Mucosa of descending colon (tissue), 3 donors: ENCODE measurements around the gene PCED1B. TPM values are rescaled to one million over a fixed set of nuclear protein-coding genes. Genes with fewer than 3 reads are reported as not detected.
"Not testable (repeated sequence)": the region's sequence is repeated elsewhere in the genome, so short reads cannot be mapped to it uniquely, and the experiment has no call there.

Experiments used
- ATAC-seq: fragments of 200-7000 bp; cut with Tn5 transposase; one replicate; pipeline ENCODE4 v1.9.1; 2020; ENCODE audit warnings: mild to moderate bottlenecking, moderate library complexity
- DNase-seq, 3 donors: peaks; one replicate each; pipeline ENCODE4 v3.0.0-alpha.2; 2020
- H3K36me3 ChIP-seq: fragments of 200-600 bp; one replicate; pipeline ENCODE4 v1.8.0; 2021; ENCODE audit warnings: low read depth, mild to moderate bottlenecking
- H3K4me1 ChIP-seq: fragments of 200-600 bp; one replicate; pipeline ENCODE4 v1.8.0; 2021; ENCODE audit warnings: low read depth, mild to moderate bottlenecking
- H3K4me3 ChIP-seq: fragments of 200-600 bp; one replicate; pipeline ENCODE4 v1.8.0; 2021; ENCODE audit warnings: mild to moderate bottlenecking
- H3K9me3 ChIP-seq: fragments of 200-600 bp; one replicate; pipeline ENCODE4 v1.8.0; 2021; ENCODE audit warnings: mild to moderate bottlenecking
- intact Hi-C, 2 donors: fragments of 100-400 bp; cut with DNase I in 1 of 2; cut with micrococcal nuclease in 1 of 2; formaldehyde crosslinking; loops; one replicate each; pipeline versions ENCODE4 v1.11.0 to v1.11.1; 2022; cut with DNase I, micrococcal nuclease
- total RNA-seq, 3 donors: library from RNA; stranded (reverse); fragmentation: NEBNext Ultra II Directional in 2 of 3; extraction: Animal tissue kit (Norgen Biotek cat#: 25700) in 2 of 3; gene quantifications; one replicate each; pipeline versions ENCODE4 v1.2.1 to v1.2.4, GENCODE V29; 2021 to 2023
- TF ChIP-seq, protein P1 (sequence below): fragments of 200-600 bp; IDR thresholded peaks from one replicate; pipeline ENCODE4 v1.8.0; 2022; ENCODE audit warnings: antibody characterized with exemption, mild to moderate bottlenecking
- donor health status: DM: no; HTN: no; CAD: no; lungs with moderate emphysema.
- donor health status: DM: no; HTN: no; CAD: no.
- donor health status: DM: no; HTN: yes; CAD: no.

Gene PCED1B
- total RNA-seq, 3 donors from 2014 or later, result 2.2 to 4.7 (median 2.9) TPM

DNA sequence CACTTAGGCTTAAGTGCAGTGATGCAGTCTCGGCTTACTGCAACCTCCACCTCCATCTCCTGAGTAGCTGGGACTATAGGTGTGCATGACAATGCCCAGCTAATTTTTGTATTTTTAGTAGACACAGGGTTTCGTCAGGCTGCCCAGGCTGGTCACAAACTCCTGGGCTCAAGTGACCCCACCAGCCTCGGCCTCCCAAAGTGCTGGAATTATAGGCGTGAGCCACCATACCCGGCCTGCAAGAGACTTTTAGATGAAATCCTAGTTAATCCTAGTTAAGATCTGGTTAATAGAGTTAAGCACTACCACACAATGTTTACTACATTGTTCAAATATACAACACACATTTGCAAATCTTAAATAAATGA is 196.8 kb downstream of the PCED1B start:
- TF ChIP-seq, protein P1, sequence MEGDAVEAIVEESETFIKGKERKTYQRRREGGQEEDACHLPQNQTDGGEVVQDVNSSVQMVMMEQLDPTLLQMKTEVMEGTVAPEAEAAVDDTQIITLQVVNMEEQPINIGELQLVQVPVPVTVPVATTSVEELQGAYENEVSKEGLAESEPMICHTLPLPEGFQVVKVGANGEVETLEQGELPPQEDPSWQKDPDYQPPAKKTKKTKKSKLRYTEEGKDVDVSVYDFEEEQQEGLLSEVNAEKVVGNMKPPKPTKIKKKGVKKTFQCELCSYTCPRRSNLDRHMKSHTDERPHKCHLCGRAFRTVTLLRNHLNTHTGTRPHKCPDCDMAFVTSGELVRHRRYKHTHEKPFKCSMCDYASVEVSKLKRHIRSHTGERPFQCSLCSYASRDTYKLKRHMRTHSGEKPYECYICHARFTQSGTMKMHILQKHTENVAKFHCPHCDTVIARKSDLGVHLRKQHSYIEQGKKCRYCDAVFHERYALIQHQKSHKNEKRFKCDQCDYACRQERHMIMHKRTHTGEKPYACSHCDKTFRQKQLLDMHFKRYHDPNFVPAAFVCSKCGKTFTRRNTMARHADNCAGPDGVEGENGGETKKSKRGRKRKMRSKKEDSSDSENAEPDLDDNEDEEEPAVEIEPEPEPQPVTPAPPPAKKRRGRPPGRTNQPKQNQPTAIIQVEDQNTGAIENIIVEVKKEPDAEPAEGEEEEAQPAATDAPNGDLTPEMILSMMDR, result no peak
- Histone ChIP-seq H3K36me3 (no peaks in the 10 kb centered on the region), H3K4me1 (peaks cover 23% of the 10 kb centered on the region), H3K4me3 (no peak overlapping the region), H3K9me3 (no peaks in the 10 kb centered on the region)
- intact Hi-C loops, result no loop called here
- no peak for DNase-seq
- no peak for ATAC-seq

DNA sequence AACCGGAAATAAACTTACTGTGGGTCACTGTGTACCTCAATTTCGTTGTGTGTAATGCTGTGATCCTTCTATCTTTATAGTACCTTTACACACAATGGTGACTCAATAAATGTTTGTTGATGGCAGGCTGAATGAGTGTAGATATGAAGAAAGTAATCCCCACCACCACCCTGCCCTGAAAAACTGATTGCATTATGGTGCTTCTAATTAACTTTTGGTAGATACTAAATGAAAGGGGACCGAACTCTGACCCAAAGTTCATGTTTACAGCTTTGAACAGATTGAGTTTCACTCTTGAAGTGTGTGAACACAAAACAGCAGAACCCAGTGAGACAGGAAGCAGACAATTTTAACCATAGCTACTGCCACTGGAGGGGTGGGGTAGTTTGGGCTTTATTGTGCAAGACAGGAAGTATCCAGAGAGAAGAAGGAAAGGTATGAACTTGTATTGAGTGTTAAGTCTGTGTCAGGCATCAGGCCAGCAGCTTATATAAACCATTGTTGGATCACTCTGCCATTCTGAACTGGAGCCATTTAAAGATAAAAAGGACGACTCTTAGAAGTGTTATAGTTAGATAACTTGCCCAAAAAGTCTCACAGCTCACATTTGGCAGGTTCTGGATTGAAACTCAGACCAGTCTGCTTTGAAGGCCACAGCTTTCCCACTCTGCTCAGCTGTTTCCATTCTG is 197.3 kb downstream of the PCED1B start:
- peaks cover 23% of the 10 kb centered on the region for H3K4me1 ChIP-seq
- no peaks in the 10 kb centered on the region for H3K36me3 ChIP-seq
- intact Hi-C loops, result no loop called here
- peak in 1 of 3 donors; percentile 77 for DNase-seq
- TF ChIP-seq, protein P1, result no peak
- H3K4me3 ChIP-seq, result no peak overlapping the region
- no peaks in the 10 kb centered on the region for H3K9me3 ChIP-seq
- peak; percentile 96 for ATAC-seq

GRCh38 chr12:47277972-47278448 is 198.6 kb downstream of the PCED1B start:
- intact Hi-C loops, result no loop called here
- Histone ChIP-seq H3K9me3 (no peaks in the 10 kb centered on the region), H3K4me1 (peaks cover 23% of the 10 kb centered on the region), H3K4me3 (no peak overlapping the region), H3K36me3 (no peaks in the 10 kb centered on the region)
- TF ChIP-seq, protein P1, result no peak
- ATAC-seq (peak; percentile 49), DNase-seq (no peak)

DNA sequence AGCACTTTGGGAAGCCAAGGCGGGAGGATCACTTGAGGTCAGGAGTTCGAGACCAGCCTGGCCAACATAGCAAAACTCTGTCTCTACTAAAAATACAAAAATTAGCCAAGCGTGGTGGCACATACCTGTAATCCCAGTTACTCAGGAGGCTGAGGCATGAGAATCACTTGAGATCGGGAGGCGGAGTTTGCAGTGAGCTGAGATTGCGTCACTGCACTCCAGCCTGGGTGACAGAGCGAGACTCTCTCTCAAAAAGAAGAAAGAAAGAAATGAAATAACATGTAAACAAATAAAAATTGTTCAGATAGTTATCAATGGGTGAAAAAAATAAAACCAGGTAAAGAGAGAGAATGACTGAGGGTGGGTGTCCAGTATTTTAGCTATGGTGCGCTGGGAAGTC is 200.3 kb downstream of the PCED1B start:
- H3K4me3 ChIP-seq, ATAC-seq, intact Hi-C loops: not testable (repeated sequence)

DNA sequence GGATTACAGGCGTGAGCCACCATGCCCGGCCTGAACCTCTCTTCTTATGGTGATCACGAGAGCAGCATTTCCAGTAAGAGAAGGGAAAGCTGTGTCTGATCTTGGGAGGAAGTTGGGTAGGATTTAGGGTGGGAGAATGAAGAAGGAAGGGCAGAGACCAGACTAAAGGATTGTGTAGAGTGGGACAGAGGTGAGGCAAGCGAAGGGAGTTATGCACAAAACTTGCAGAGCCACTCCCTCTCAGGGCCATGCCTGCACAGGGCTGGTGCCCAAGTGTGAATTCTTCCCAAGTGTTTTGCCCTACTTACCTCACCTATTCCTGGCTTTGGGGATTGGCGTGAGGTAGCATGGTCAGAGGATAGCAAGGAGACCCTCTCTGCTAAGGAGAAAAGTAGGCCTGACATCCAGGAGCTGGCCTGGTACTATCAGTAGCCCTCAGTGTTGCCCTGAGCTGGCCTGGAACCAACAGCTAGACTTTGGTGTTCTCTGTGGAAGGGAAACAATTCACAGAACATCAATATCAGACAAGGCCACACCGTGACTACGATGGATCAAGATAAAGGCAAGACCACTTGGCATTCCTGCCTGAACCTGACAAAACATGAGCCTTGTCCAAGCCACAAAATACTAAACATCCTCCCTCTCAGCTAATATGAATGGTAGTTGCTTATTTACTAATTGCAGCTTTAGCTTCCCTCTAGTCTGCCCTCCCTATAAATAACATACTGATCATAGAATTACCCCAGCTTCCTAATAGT is 201.3 kb downstream of the PCED1B start:
- Histone ChIP-seq H3K9me3 (no peaks in the 10 kb centered on the region), H3K4me3 (no peak overlapping the region), H3K36me3 (no peaks in the 10 kb centered on the region), H3K4me1 (peaks cover 23% of the 10 kb centered on the region)
- ATAC-seq (no peak), DNase-seq (no peak)
- TF ChIP-seq, protein P1, result no peak
- intact Hi-C loops, result no loop called here

More for the DNA sequence above, 200.3 kb downstream of the PCED1B start:
- H3K9me3 ChIP-seq, H3K36me3 ChIP-seq, DNase-seq: not testable (repeated sequence)
- peaks cover 23% of the 10 kb centered on the region for H3K4me1 ChIP-seq

GRCh38 chr12:47281667-47282171 is 202.3 kb downstream of the PCED1B start:
- TF ChIP-seq, protein P1, result no peak
- no peak for ATAC-seq

More at GRCh38 chr12:47281667-47282171, 202.3 kb downstream of the PCED1B start:
- DNase-seq, result no peak
- no peaks in the 10 kb centered on the region for H3K36me3 ChIP-seq
- H3K9me3 ChIP-seq, result no peaks in the 10 kb centered on the region
- intact Hi-C loops, result no loop called here
- H3K4me1 ChIP-seq, result peaks cover 16% of the 10 kb centered on the region
- no peak overlapping the region for H3K4me3 ChIP-seq
